BJ (cell line): Measurements from ENCODE around the gene RNF150. TPM values are rescaled to one million over a fixed set of nuclear protein-coding genes. Genes with fewer than 3 reads are reported as not detected.

Experiments
- CTCF ChIA-PET: fragments of 350-600 bp; formaldehyde crosslinking; extraction: SDS; loops from one replicate; lab custom pipeline; 2021; ENCODE audit warnings: antibody characterized with exemption, inconsistent platforms; lab: Yijun Ruan, JAX
- POLR2A ChIA-PET: fragments of 300-600 bp; sonication (Branson Sonifier 250); formaldehyde crosslinking; extraction: SDS; loops from one replicate; lab custom pipeline; 2021; ENCODE audit warnings: antibody characterized with exemption; lab: Charles Lee
- DNase-seq: peaks from one replicate; pipeline ENCODE4 v3.0.0-alpha.2; 2011; ENCODE audit warnings: low read depth
- H3K27me3 ChIP-seq: 2 replicates; pipeline ENCODE4 v1.6.0; 2011; ENCODE audit warnings: low read length; ENCODE audit not compliant: control insufficient read depth, insufficient read depth
- H3K36me3 ChIP-seq: 2 replicates; pipeline ENCODE4 v1.5.1; 2011; ENCODE audit warnings: low read length; ENCODE audit not compliant: control insufficient read depth, insufficient read depth
- H3K4me3 ChIP-seq: 2 replicates; pipeline ENCODE4 v1.5.1; 2011; ENCODE audit warnings: low read depth, mild to moderate bottlenecking, control low read depth, low read length
- polyA plus RNA-seq: library from polyadenylated mRNA; depleted of rRNA; stranded (reverse); fragments of >200 nt; gene quantifications from 2 replicates; pipeline ENCODE4 v1.2.3, GENCODE V29; 2011
- TF ChIP-seq, protein P1 (sequence below): IDR thresholded peaks from 2 replicates; pipeline ENCODE4 v1.5.1; 2011; ENCODE audit warnings: low read depth, mild to moderate bottlenecking, control low read depth, inconsistent platforms, low read length, moderate library complexity; ENCODE audit not compliant: insufficient read depth

Gene RNF150
- polyA plus RNA-seq, 1 experiment: 47.7 TPM

DNA sequence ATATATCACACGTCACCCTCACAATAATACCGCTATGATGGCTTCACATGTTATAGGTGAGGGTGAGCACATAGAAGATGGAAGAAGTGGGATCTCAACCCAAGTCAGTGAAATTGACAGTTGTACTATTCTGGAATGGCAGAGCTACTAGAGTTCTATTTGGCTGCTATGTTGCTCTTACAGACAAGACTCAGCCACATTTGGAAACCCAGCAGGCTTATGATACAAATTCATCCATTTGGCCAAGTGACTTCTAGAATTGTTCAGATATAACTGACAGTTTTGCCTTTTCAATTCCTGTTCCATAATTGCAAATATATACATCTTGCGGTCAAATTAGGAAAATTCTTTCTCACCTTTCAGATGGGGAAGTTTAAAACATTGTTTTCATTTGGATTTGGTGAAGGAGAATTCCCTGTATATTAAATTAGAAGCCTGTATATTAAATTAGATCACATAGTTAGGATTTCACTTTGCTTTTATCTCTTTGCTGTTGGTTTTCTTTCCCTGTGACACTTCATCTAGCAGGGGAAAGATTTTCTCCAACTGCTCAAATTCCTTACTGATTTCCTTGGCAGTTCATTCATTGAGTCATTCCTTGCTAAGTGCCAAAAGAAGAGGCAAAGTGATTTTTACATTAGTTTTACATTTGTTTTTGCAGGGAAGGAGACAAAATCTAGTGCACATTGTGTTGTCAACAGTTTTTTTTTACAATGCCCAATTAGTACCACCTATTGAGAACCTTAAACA lies 256.5 kb downstream of the RNF150 start:
- DNase-seq: no peak
- ChIA-PET POLR2A (interaction anchor here (0.5 kb wide), 1 partner anchor 256 kb away, joined by 12 read pairs; no protein-coding TSS in a partner anchor), CTCF (interaction anchor here (1.1 to 1.4 kb wide), 2 partner anchors 13 to 259 kb away, joined by 3 read pairs; no protein-coding TSS in a partner anchor)
- H3K4me3 ChIP-seq: no peak overlapping the region
- no peaks in the 10 kb centered on the region for H3K36me3 ChIP-seq
- H3K27me3 ChIP-seq: no peaks in the 10 kb centered on the region
- TF ChIP-seq, protein P1, sequence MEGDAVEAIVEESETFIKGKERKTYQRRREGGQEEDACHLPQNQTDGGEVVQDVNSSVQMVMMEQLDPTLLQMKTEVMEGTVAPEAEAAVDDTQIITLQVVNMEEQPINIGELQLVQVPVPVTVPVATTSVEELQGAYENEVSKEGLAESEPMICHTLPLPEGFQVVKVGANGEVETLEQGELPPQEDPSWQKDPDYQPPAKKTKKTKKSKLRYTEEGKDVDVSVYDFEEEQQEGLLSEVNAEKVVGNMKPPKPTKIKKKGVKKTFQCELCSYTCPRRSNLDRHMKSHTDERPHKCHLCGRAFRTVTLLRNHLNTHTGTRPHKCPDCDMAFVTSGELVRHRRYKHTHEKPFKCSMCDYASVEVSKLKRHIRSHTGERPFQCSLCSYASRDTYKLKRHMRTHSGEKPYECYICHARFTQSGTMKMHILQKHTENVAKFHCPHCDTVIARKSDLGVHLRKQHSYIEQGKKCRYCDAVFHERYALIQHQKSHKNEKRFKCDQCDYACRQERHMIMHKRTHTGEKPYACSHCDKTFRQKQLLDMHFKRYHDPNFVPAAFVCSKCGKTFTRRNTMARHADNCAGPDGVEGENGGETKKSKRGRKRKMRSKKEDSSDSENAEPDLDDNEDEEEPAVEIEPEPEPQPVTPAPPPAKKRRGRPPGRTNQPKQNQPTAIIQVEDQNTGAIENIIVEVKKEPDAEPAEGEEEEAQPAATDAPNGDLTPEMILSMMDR: no peak

DNA sequence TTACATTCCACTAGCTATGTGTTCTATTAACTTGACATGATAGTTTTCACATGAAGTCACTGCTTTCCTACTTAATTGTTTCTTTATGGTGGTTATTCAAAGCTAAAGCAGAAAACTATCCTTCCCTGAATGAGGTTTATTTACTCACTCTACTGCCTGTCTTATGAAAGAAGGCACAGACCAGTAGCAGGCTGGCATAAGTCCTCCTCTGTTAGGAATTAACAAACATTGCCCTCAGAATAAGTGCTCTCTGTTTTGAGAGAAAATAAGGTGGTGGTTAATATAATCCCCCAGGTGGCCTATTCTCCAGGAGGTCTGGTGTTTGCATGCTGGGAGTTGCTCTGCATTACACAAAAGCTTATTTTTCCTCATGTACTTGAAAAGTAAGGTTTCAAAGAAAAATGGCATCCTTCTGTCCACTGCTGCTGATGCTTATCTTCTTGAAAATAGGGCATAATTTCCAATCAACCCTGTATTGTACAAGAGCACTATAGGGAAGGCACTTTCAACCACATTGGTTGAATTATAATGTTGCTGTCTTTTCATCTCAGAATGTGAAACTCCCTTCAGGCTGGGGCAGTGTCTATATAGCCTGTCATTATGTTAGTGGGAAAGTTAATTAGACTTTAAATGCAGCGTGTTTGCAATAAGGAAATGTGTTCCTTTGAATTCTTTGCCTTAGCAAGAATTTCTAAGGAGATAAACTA lies 257.4 kb downstream of the RNF150 start:
- POLR2A ChIA-PET: no interaction called here
- no peak for DNase-seq
- Histone ChIP-seq H3K4me3 (no peak overlapping the region), H3K36me3 (no peaks in the 10 kb centered on the region), H3K27me3 (no peaks in the 10 kb centered on the region)
- CTCF ChIA-PET: interaction anchor here (1.1 to 3.3 kb wide), 5 partner anchors 8 to 260 kb away, joined by 3 to 16 read pairs (median 5); partner anchors contain the start of gene RNF150
- TF ChIP-seq, protein P1: no peak

DNA sequence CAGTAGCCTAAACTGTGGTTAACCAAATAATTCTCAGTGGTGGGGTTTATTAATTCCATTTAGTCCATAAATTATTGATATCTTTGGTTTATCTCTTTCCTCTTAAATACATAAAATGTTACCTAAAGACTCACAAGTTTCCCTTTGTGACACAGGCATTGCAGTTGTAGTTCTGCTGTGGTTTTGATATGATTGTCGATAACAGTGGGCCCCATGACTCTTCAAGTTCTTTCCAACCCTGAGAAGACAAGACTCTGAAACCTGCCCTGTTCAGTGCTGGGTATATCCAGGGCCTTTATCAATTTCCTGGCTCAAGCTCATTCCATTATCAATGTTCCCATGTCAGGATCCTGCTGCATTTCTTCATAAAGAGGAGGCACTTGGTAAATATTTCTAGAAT lies 259.2 kb downstream of the RNF150 start:
- DNase-seq: no peak
- ChIA-PET POLR2A (no interaction called here), CTCF (interaction anchor here (1.1 to 3.3 kb wide), 4 partner anchors 9 to 260 kb away, joined by 3 to 16 read pairs (median 6); partner anchors contain the start of gene RNF150)
- TF ChIP-seq, protein P1: no peak
- Histone ChIP-seq H3K36me3 (no peaks in the 10 kb centered on the region), H3K27me3 (no peaks in the 10 kb centered on the region), H3K4me3 (no peak overlapping the region)

DNA sequence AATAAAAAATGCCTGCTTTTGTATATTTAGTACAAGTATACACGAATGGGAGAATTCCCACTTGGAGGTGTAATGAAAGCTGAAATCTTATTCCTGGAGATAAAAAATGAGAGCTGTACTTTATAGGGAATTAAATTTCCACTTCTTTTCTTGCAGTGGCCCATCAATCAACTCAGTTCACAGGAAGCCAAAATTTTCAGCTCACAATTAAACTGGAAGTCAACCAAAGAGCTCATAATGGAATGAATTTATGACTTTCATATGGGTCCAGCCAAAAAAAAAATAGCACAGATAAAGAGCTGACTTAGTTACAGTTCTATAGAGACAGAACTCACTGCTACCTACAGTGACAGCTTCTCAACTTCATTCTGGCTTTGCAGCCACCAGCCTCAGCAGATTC lies 261.9 kb downstream of the RNF150 start:
- ChIA-PET POLR2A (no interaction called here), CTCF (interaction anchor here (0.7 to 1.6 kb wide), 4 partner anchors 130 to 511 kb away, joined by 3 to 7 read pairs (median 3); no protein-coding TSS in a partner anchor)
- TF ChIP-seq, protein P1: no peak
- no peaks in the 10 kb centered on the region; the same call in 1 of the 2 replicates for H3K36me3 ChIP-seq
- no peaks in the 10 kb centered on the region for H3K27me3 ChIP-seq
- H3K4me3 ChIP-seq: no peak overlapping the region
- DNase-seq: no peak

DNA sequence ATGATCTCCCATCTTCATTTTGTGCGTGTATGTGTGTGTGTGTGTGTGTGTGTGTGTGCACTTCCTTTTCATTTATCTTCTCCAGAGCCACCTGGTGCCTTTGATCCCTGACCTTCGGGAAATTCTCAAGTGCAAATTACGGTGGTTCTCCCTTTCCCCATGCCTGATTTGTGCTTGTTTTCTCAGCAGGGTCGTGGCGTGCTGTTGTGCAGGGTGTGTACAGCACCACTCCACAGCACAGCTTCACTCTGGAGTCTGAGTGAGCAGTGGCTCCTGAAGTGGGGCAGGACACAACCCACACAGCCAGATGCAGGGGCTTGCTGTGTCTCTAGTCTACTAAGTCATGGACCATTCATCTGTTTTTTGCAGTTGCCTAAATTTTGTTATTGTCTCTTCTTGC lies 262.8 kb downstream of the RNF150 start:
- ChIA-PET CTCF (interaction anchor here (1.4 to 2.0 kb wide), 2 partner anchors 14 to 263 kb away, joined by 3 to 9 read pairs; partner anchors contain the start of gene RNF150), POLR2A (no interaction called here)
- Histone ChIP-seq H3K36me3 (no peaks in the 10 kb centered on the region; the same call in 1 of the 2 replicates), H3K27me3 (no peaks in the 10 kb centered on the region), H3K4me3 (no peak overlapping the region)
- no peak for DNase-seq
- TF ChIP-seq, protein P1: no peak
